Lung (tissue), 12 donors: ENCODE data around the gene MEA1. TPM values are rescaled to one million over a fixed set of nuclear protein-coding genes. Genes with fewer than 3 reads are reported as not detected.

Experiments
- ATAC-seq: fragments of 200-7000 bp; cut with Tn5 transposase; one replicate; pipeline ENCODE4 v1.9.1; 2020; ENCODE audit warnings: moderate number of reproducible peaks; ENCODE audit not compliant: insufficient read depth, low FRiP score
- DNase-seq, 3 donors: peaks; one replicate each; pipeline ENCODE4 v3.0.0-alpha.2; 2013 to 2017
- H3K27ac ChIP-seq, 2 donors: one replicate each; pipeline ENCODE4 v1.5.1; 2013; ENCODE audit warnings: mild to moderate bottlenecking in 2 of 2, moderate library complexity in 2 of 2, control low read depth in 1 of 2, inconsistent platforms in 1 of 2, low read depth in 1 of 2, low read length in 1 of 2
- H3K27me3 ChIP-seq, 3 donors: one replicate each; pipeline ENCODE4 v1.5.1; 2013; ENCODE audit warnings: low read length in 2 of 3; ENCODE audit not compliant: control insufficient read depth in 3 of 3, insufficient read depth in 3 of 3
- H3K36me3 ChIP-seq, 4 donors: one replicate each; pipeline ENCODE4 v1.5.1; 2013; ENCODE audit warnings: low read length in 4 of 4, mild to moderate bottlenecking in 1 of 4, moderate library complexity in 1 of 4; ENCODE audit not compliant: control insufficient read depth in 4 of 4, insufficient read depth in 4 of 4
- H3K4me1 ChIP-seq, 5 donors: one replicate each; pipeline ENCODE4 v1.5.1; 2013; ENCODE audit warnings: low read length in 5 of 5, mild to moderate bottlenecking in 2 of 5, moderate library complexity in 1 of 5; ENCODE audit not compliant: control insufficient read depth in 5 of 5, insufficient read depth in 5 of 5
- H3K4me3 ChIP-seq: one replicate; pipeline ENCODE4 v1.5.1; 2013; ENCODE audit warnings: mild to moderate bottlenecking, control low read depth, moderate library complexity
- H3K9ac ChIP-seq, 2 donors: one replicate each; pipeline ENCODE4 v1.5.1; 2013; ENCODE audit warnings: low read length in 2 of 2, control low read depth in 1 of 2; ENCODE audit not compliant: insufficient read depth in 1 of 2
- H3K9me3 ChIP-seq, 4 donors: one replicate each; pipeline ENCODE4 v1.5.1; 2013; ENCODE audit warnings: low read length in 3 of 4, mild to moderate bottlenecking in 1 of 4, moderate library complexity in 1 of 4; ENCODE audit not compliant: control insufficient read depth in 4 of 4, insufficient read depth in 3 of 4
- WGBS, 2 donors: extraction: QIAGEN DNeasy Blood & Tissue Kit; methylation state at CpG; one replicate each; pipeline ENCODE4 v1.1.7; 2013; 5-methylcytosine and 5-hydroxymethylcytosine counted together
- polyA plus RNA-seq, 2 donors: library from polyadenylated mRNA; stranded (reverse); fragments of 200-250 nt; gene quantifications; one replicate each; pipeline ENCODE4 v1.2.1, GENCODE V29; 2013
- total RNA-seq, 2 donors: library from RNA; depleted of rRNA in 1 of 2; stranded (reverse); fragments of >200 nt in 1 of 2; gene quantifications; one replicate each; pipeline ENCODE4 v1.2.1, GENCODE V29; 2014 to 2021
- TF ChIP-seq, protein P1 (sequence below): IDR thresholded peaks from 2 replicates; pipeline ENCODE4 v1.5.1; 2012; ENCODE audit warnings: mild to moderate bottlenecking; ENCODE audit errors: control extremely low read depth, extremely low read depth
- donor health status: control.
- donor health status: control.
- donor health status: Bipolar disorder and iron deficiency.
- donor health status: healthy.
- donor health status: DM: yes; HTN: yes; CAD: no.

The MEA1 gene
- total and polyA plus RNA-seq, 4 donors: 32.5 to 113 (median 55.2) TPM

DNA sequence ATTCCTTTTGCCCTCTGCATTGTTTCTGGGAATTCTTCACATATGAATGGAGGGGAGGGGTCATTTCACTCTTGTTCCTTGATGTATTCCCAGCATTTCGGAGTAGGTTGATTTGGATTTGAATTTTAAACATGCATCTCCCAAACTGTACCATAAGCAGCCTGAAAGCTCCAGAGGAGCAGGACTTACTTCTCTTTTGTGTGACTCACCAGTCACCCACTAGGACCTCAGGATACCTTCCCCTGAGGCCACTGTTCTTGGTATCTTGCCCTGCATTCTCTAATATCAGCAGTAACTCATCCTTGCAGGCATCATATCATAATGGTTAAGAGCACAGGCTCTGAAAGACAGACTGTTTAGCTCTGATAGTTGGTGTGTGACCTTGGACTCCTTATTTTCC, 44.8 kb upstream of the MEA1 start:
- H3K36me3 ChIP-seq: peaks cover 0 to 21% (median 17%) of the 10 kb centered on the region in 4 donors
- WGBS, 2 donors: 81 to 85% methylated on average over 1 of the region's 1 CpG
- H3K4me1 ChIP-seq: peaks cover 4 to 25% (median 12%) of the 10 kb centered on the region in 5 donors
- DNase-seq: no peak
- ATAC-seq: no peak
- no peaks in the 10 kb centered on the region for H3K27me3 ChIP-seq
- peak overlapping the region; percentile 77 to 78 for H3K9ac ChIP-seq
- H3K9me3 ChIP-seq: no peaks in the 10 kb centered on the region
- TF ChIP-seq, protein P1, sequence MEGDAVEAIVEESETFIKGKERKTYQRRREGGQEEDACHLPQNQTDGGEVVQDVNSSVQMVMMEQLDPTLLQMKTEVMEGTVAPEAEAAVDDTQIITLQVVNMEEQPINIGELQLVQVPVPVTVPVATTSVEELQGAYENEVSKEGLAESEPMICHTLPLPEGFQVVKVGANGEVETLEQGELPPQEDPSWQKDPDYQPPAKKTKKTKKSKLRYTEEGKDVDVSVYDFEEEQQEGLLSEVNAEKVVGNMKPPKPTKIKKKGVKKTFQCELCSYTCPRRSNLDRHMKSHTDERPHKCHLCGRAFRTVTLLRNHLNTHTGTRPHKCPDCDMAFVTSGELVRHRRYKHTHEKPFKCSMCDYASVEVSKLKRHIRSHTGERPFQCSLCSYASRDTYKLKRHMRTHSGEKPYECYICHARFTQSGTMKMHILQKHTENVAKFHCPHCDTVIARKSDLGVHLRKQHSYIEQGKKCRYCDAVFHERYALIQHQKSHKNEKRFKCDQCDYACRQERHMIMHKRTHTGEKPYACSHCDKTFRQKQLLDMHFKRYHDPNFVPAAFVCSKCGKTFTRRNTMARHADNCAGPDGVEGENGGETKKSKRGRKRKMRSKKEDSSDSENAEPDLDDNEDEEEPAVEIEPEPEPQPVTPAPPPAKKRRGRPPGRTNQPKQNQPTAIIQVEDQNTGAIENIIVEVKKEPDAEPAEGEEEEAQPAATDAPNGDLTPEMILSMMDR: no peak
- H3K27ac ChIP-seq: peak overlapping the region in 1 of 2 donors; percentile 86
- peak overlapping the region; percentile 75 for H3K4me3 ChIP-seq

DNA sequence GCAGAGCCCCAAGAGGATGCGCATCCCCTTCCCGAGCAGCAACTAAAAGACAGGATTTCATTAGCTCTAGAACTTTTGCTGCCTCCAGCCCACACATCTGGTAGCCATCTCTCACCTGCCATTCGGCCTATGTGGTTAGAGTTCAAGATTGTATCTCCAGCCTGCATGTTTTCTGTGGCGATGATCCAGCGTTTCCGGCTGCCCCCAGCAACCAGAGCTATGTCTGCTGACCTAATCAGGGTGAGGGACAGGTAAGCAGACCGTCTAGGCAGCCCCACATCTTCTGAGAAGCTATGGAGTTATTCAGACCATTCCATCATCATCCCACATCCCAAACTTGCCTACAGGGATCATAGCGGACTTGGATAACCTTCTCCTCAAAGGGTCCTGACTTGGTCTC, 42.2 kb upstream of the MEA1 start:
- no peaks in the 10 kb centered on the region for H3K9me3 ChIP-seq
- H3K27ac ChIP-seq: no peak overlapping the region
- H3K36me3 ChIP-seq: peaks cover 0 to 16% (median 12%) of the 10 kb centered on the region in 4 donors
- ATAC-seq (no peak), DNase-seq (no peak)
- H3K4me3 ChIP-seq: no peak overlapping the region
- H3K27me3 ChIP-seq: no peaks in the 10 kb centered on the region
- H3K4me1 ChIP-seq: peaks cover 11 to 45% (median 15%) of the 10 kb centered on the region in 5 donors
- TF ChIP-seq, protein P1: no peak
- no peak overlapping the region for H3K9ac ChIP-seq
- 91% methylated on average over 8 of the region's 8 CpGs for WGBS, 2 donors

DNA sequence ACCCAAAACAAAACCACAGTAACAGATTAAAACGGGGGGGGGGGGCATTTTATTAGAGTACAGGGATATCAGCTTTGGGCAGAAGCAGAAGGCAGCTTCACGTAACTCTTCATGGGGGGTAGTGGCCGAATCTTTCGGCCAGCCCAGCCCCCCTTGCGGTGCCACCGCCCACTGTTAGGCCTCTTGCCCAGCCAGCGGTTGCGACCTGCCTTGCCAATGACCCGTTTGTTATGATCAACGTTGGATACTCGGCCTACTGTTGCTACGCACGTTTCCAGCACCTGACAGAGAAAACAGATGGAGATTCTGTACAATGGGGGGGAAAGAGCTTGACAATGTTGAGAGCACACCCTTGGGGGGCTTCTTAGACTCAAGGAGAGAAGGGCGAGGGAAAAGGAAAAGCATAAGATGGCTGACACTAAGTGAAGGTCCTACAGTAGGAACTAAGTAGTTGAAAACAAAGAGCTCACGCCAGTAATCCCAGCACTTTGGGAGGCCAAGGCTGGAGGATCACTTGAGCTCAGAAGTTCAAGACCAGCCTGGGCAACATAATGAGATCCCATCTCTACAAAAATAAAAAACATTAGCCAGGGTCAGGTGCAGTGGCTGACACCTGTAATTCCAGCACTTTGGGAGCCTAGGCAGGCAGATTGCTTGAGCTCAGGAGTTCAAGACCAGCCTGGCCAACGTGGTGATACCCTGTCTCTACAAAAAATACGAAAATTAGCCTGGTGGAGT, 40.6 kb upstream of the MEA1 start:
- 69 to 71% methylated on average over 17 of the region's 17 CpGs for WGBS, 2 donors
- DNase-seq (peak in 1 of 3 donors; percentile 12), ATAC-seq (no peak)
- Histone ChIP-seq H3K36me3 (peaks cover 0 to 28% (median 24%) of the 10 kb centered on the region in 4 donors), H3K9me3 (no peaks in the 10 kb centered on the region), H3K27ac (peak overlapping the region; percentile 87 to 96), H3K4me3 (no peak overlapping the region), H3K4me1 (peaks cover 5 to 39% (median 10%) of the 10 kb centered on the region in 5 donors), H3K27me3 (no peaks in the 10 kb centered on the region), H3K9ac (peak overlapping the region; percentile 60 to 87)
- TF ChIP-seq, protein P1: no peak
